Sigmoid colon (tissue), 3 donors: Measurements from ENCODE around the gene COL23A1.

ENCODE experiments used
- CTCF ChIP-seq, 4 experiments: fragments of 450-650 bp in 3 of 4; fragments of 200-600 bp in 1 of 4; IDR thresholded peaks; one replicate each; pipeline ENCODE4 v1.5.1; 2016 to 2019; ENCODE audit warnings: antibody characterized with exemption in 4 of 4, mild to moderate bottlenecking in 3 of 4, moderate library complexity in 2 of 4
- POLR2A ChIP-seq, 2 donors: fragments of 450-650 bp; IDR thresholded peaks; one replicate each; pipeline ENCODE4 v1.6.1; 2016; ENCODE audit warnings: antibody characterized with exemption in 2 of 2, mild to moderate bottlenecking in 2 of 2, moderate library complexity in 2 of 2

GRCh38 chr5:178457471-178457870 is 132.7 kb downstream of the COL23A1 start:
- TF ChIP-seq CTCF (IDR thresholded peaks at IDR 0.05) (no peak), POLR2A (IDR thresholded peaks at IDR 0.05) (no peak)
